Hematopoietic multipotent progenitor cell (in vitro differentiated cells): ENCODE data around the gene SLC23A2. TPM values are rescaled to one million over a fixed set of nuclear protein-coding genes. Genes with fewer than 3 reads are reported as not detected.
"Not testable (repeated sequence)": the region's sequence is repeated elsewhere in the genome, so short reads cannot be mapped to it uniquely, and the experiment has no call there.

Experiments
- DNase-seq, 3 donors: peaks; one replicate each; pipeline ENCODE4 v3.0.0-alpha.2; 2011 to 2015; ENCODE audit warnings: low read depth in 2 of 3, low spot score in 2 of 3
- total RNA-seq: library from RNA; depleted of rRNA; stranded (reverse); fragments of >200 nt; gene quantifications from one replicate; pipeline ENCODE4 v1.2.3, GENCODE V29; 2012

The SLC23A2 gene
- total RNA-seq = 21.0 TPM

- DNase-seq = peak; percentile 37 to 70 (median 61)
Measured at GRCh38 chr20:5001174-5002076, at the start of gene SLC23A2. Gene SLC23A2, minus strand, starts transcription at chr20:5001510. Its CDS starts 68,948 bp downstream, at chr20:4932562.

DNA sequence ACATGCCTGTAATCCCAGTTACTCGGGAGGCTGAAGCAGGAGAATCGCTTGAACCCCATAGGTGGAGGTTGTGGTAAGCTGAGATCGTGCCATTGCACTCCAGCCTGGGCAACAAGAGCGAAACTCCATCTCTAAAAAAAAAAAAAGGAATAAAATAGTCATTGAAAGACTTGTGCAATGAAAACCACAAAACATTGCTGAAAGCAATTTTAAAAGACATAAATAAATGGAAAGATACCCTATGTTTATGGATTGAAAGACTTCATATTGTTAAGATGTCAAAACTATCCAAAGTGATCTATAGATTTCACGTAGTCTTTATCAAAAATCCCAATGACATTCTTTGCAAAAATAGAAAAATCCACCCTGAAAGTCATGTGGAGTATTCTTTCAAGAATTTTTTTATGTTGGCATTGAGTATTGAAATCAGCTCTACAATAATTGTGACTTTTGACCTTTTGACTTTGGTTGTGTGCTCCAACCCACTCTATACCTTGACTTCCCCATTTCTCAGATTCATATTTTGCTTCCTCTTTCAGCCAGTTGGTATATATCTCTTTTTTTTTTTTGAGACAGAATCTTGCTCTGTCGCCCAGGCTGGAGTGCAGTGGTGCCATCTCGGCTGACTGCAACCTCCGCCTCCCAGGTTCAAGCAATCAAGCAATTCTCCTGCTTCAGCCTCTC lies 45.5 kb upstream of the SLC23A2 start:
- peak in 1 of 3 donors; percentile 40 for DNase-seq

DNA sequence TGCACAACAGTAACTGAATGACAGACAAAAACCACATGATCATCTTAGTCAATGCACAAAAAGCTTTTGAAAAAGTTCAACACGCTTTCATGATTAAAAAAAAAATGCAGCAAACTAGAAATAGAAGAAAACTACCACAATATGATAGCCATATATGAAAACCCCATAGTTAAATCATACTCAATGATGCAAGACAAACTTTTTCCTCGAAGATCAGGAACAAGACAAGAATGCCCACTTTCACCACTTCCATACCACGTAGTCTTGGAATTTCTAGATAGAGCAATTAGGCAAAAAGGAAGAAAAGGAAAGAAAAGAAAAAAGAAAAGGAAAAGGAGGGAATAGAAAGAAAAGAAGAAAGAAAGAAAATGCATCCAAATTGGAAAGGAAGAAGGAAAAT lies 44.6 kb upstream of the SLC23A2 start:
- DNase-seq = no peak

GRCh38 chr20:5044075-5044620 lies 42.8 kb upstream of the SLC23A2 start:
- no peak for DNase-seq

- DNase-seq = no peak
Measured at GRCh38 chr20:5041433-5041832, 40.1 kb upstream of the SLC23A2 start.

GRCh38 chr20:5040345-5040744 lies 39.0 kb upstream of the SLC23A2 start:
- no peak for DNase-seq

- DNase-seq = no peak
Measured at GRCh38 chr20:5039889-5040288, 38.6 kb upstream of the SLC23A2 start.

GRCh38 chr20:5039255-5039657 lies 37.9 kb upstream of the SLC23A2 start:
- peak in 1 of 3 donors; percentile 31 for DNase-seq

DNA sequence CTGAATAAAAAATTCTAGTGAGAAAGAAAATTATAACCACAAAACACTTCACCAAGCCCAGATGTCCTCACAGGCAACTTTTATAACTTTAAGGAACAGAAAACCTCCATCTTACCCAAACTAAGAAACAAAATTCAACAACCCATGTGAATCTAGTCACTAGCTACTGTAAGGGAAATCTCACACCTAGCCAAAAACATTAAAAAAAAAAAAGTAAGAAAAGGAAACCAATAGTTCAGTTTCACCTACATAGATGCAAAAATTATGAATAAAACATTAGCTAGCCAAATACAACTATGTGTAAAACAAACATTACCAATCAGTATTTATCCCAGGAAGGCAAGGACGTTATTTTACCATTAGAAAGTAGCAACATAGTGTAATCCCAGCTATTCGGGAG lies 35.5 kb upstream of the SLC23A2 start:
- DNase-seq = no peak

DNA sequence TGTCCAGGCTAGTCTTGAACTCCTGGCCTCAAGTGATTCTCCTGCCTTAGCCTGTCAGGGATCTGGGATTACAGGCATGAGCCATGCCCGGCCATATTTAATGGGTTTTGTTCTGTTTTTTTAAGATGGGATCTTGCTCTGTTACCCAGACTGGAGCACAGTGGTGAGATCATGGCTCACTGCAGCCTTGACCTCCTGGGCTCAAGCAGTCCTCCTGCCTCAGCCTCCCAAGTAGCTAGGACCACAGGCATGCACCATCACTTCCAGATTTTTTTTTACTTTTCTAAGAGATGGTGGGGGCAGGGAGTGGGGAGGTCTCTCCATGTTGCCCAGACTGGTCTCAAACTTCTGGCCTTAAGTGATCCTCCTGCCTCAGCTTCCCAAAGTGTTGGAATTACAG lies 34.2 kb upstream of the SLC23A2 start:
- not testable (repeated sequence) for DNase-seq

DNA sequence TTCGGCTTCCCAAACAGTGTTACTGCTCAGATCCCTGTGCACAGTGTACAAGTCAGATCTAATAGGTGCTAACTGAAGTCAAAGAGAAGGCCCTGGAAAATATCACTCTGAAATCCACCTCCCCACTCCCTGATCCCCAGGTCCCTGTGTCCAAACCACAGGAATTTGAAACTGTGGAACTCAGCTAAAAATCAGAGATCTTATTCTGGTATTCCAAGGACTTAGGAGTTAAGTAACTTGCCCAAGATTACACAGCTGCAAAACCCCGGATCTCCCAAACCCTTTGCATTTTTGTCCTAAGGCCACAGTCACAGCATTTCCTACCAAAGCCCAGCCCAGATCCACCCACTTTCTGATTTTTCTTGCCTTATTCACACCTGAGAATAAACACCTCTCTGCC lies 32.3 kb upstream of the SLC23A2 start:
- DNase-seq = no peak

GRCh38 chr20:5031701-5032100 lies 30.4 kb upstream of the SLC23A2 start:
- DNase-seq = not testable (repeated sequence)

- DNase-seq = no peak
Measured at GRCh38 chr20:5031206-5031557, 29.9 kb upstream of the SLC23A2 start.

GRCh38 chr20:5030348-5031205 lies 29.3 kb upstream of the SLC23A2 start:
- DNase-seq = no peak

GRCh38 chr20:5028258-5029059 lies 27.1 kb upstream of the SLC23A2 start:
- not testable (repeated sequence) for DNase-seq

- no peak for DNase-seq
Measured at GRCh38 chr20:5024982-5025381, 23.7 kb upstream of the SLC23A2 start.

DNA sequence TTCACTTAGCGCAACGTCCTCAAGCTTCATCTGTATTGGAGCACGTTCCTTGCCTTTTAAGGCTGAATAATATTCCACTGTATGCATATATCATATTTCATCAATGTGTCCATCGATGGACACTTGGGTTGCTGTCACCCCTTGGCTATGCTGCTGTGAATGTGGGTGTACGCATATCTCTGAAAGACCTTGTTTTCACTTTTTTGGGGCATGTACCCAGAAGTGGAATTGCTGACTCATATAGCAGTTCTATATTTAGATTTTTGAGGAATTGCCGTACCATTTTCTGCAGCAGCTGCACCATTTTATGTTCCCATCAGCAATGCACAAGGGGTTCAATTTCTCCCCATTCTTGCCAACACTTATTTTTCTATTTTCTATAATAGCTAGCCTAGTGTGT lies 22.8 kb upstream of the SLC23A2 start:
- no peak for DNase-seq

DNA sequence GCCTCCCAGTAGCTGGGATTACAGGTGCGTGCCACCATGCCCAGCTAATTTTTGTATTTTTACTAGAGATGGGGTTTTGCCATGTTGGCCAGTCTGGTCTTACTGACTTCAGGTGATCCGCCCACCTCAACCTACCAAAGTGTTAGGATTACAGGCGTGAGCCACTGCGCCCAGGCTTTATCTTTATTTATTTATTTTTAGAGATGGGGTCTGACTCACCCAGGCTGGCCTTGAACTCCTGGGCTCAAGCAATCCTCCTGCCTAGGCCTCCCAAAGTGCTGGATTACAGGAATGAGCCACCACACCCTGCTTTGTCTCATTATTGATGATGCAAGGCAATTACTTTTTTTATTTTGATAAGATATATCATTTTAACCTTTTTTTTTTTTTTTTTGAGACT lies 21.9 kb upstream of the SLC23A2 start:
- DNase-seq = not testable (repeated sequence)

GRCh38 chr20:5020760-5021159 lies 19.4 kb upstream of the SLC23A2 start:
- DNase-seq = no peak
